Activated naive CD4-positive, alpha-beta T cell treated with anti-CD3 and anti-CD28 coated beads, Interleukin-2, amount 50 U/mL, for 16 hours (primary cell): ENCODE results near the gene HIGD1B.

Source experiments
- DNase-seq: peaks from one replicate; pipeline ENCODE4 v3.0.0-alpha.2; 2020

HIGD1B gene

DNA sequence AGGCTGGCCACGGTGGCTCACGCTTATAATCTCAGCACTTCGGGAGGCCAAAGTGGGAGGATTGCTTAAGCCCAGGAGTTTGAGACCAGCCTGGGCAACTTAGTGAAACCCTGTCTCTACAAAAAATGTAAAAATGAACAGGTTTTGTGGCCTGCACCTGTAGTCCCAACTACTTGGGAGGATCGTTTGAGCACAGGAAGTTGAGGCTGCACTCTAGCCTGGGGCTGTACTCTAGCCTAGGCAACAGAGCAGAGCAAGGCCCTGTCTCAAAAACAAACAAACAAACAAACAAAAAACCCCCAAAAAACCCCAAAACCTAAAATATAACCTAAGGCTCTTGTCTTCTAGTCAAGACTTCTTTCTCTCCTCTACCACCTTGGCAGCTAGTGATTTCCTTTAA is 7.4 kb upstream of the HIGD1B start:
- no peak for DNase-seq

GRCh38 chr17:44840936-44841335 is 6.7 kb upstream of the HIGD1B start:
- DNase-seq, result no peak

- no peak for DNase-seq
Observed at GRCh38 chr17:44842748-44843147, 4.9 kb upstream of the HIGD1B start.

DNA sequence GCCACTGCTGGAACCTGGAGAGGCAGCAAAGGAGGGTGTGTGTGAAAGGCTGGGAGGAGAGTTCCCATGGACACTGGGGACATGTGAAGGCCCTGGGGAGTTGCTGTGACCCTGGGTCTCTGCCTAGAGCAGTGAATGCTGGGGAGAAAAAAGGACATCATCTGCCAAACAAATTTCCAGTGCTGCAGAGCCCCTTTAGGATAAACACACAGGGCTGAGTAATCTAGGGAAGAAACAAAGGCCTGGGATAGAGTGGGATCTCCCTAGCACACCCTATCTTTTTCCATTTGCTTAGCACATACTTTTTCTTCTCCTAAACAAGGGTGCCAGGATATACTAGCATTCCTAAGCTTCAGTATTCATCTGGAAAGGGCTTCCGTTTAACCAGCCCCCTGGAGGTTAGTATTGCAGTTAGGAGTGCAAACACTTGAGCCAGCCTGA is 3.3 kb upstream of the HIGD1B start:
- DNase-seq, result no peak

DNA sequence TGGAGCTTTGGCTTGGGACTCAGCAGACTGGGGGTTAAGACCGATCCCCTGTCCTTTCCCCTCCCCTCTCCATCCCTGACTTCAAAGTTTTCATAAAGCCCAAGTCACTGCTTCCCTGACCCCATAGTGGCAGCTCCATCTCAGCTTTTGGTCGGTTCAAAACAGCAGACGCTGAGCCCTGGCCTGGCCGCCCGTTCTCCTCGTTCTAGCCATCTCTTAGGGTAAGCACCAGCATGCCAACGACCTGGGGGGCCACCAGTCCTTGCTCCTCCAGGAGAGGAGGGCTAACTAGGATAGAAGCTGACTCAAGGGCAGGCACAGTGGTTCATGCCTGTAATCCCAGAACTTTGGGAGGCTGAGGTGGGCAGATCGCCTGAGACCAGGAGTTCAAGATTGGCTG is 1.5 kb upstream of the HIGD1B start:
- DNase-seq, result no peak

- DNase-seq, result no peak
Observed at GRCh38 chr17:44848257-44848795, 643 bp downstream of the HIGD1B start.

GRCh38 chr17:44848961-44849489 is 1.3 kb downstream of the HIGD1B start:
- DNase-seq, result no peak

DNA sequence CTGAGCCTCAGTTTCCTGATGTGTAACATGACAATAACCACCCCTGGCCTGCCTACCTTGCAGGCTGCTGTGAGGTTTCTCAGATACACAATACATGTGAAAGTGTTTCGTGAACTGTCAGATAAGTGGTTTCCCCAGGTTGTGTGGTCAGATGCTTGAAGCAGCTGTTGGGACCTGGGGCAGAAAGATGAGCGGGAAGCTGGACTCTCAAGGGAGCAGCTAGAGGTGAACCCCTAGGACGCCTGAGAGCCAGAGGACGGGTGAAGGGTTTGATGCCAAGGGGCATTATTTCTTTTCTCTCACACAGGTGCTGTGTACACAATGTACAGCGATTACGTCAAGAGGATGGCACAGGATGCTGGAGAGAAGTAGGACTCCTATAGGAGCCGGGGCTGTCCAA is 2.3 kb downstream of the HIGD1B start:
- no peak for DNase-seq

- no peak for DNase-seq
Observed at GRCh38 chr17:44850612-44851011, 2.9 kb downstream of the HIGD1B start.

GRCh38 chr17:44854192-44854591 is 6.5 kb downstream of the HIGD1B start:
- no peak for DNase-seq

DNA sequence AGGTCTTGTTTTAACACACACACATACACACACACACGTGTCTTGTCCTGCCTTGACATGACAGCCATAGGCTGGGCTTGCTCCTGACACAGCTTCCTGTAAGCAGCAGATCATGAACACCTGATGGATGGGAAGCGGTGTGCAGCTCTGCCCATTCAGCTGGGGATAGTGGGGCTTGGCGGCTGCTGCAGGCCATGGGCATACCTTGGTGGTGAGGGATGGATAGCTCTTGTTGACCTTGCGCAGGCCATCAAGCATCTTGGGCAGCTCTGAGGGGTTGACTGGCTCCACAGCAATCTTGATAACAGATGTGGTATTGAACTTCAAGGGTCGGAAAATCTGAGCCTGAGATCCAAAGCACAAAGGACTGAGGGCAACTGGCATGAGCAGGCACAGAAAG is 12.0 kb downstream of the HIGD1B start:
- no peak for DNase-seq

- no peak for DNase-seq
Observed at GRCh38 chr17:44862278-44862914, 14.7 kb downstream of the HIGD1B start.

DNA sequence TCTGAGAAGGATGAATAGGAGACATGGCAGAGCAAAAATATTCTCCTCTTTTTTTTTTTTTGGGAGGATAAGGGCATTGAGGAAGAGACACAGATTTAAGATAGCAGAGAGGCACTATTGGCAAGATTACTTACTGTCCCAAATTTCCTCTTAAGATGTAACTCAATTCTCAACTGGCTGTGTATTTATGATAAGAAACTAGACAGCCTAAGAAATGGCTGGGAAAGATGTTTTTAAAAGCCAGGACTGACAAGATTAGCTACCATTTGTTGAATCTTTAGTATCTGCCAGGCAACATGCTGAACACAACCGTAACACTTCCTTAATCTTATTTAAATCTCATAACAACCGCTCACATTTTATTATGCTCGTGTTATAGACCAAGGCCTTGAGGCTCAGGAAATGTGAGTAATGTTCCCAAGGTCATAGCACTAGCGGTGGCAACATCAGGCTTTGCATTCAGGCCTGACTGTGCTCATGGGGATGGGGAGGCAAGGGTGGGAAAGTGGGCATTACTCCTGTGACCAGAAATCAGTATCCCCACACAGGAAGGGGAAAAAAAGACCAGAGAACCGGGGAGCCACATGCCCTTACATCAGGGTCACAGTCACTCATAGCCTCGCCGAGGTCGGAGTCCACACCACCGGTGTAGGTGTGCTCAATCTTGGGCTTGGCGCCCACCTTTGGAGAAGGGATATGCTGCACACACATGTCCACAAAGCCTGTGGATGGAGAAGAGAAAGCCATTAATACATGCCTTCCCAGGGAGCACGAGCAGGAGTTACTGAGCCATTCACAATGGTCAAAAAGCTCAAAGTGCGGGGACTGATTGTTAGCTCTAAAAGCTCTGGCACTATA is 15.6 kb downstream of the HIGD1B start:
- no peak for DNase-seq

DNA sequence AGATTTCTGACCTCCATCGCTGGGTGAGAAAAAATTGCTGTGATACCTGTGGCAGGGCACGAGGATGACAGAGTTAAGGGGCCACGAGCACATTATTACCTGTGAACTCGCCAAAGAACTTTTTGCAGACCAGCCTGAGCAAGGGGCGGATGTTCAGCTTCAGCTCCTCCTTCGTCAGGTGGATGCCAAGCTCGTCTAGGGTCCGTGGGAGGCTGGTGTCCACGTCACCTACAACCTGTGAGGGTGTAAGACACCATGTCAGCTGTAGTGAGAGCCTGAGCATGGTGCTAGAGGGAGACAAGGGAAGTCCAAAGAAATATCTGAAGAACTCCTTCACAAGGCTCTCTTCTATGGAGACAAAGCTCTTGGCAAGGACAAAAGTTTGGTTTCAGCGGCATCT is 17.1 kb downstream of the HIGD1B start:
- DNase-seq, result no peak

DNA sequence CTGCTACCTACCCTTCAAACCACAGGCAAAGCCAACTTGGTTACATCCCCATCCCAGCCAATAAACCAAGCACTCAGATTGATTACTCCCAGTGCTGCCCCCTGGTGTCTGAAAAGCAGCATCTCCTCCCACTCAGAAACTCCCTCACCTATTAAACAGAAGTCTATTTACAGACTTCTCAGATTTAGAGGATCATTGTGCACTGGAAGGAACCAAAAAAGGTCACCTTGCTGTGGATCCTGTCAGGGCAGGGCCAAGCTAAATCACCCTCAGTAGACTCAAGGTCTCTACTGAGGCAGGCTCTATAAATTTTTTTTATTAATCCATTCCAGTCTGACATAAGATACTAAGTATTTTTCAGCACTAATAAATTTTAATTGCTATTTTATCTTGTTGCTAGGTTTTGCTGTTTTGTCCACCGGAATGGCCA is 17.6 kb downstream of the HIGD1B start:
- DNase-seq, result peak; percentile 65

DNA sequence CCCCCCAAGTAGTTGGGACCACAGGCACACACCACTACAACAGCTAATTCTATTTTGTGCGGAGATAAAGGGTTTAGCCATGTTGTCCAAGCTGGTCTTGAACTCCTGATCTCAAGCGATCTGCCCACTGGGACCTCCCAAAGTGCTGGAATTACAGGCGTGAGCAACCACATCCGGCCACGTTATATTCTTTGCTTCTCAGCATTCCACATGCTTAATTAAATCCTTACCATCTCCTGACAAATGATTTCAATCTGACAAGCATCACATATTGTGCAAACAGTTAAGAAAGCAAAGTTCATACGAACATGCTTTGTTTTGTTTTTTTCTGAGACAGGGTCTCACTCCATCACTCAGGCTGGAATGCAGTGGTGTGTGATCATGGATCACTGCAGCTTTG is 18.2 kb downstream of the HIGD1B start:
- DNase-seq, result no peak

DNA sequence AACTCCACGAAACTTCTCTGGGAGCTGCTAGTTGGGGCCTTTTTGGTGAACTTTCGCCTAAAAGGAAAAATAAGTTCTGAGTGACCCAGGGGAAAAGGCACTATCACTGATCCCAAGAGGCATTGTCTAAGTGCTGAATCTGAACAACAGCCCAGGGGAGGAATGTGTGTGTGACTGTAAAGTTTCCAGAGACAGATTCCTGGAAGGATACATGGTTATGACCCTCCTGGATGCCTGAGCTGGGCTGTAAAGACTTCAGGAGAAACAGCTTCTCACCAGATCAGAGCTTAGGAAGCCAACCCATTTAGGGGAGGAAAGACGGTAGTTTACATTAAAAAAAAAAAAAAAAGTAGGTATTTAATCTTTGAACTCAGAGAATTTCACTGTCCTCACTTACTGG is 20.2 kb downstream of the HIGD1B start:
- DNase-seq, result no peak

GRCh38 chr17:44871556-44871955 is 23.9 kb downstream of the HIGD1B start:
- DNase-seq, result no peak

GRCh38 chr17:44872131-44872768 is 24.6 kb downstream of the HIGD1B start:
- no peak for DNase-seq

GRCh38 chr17:44875761-44876160 is 28.1 kb downstream of the HIGD1B start:
- DNase-seq, result no peak

DNA sequence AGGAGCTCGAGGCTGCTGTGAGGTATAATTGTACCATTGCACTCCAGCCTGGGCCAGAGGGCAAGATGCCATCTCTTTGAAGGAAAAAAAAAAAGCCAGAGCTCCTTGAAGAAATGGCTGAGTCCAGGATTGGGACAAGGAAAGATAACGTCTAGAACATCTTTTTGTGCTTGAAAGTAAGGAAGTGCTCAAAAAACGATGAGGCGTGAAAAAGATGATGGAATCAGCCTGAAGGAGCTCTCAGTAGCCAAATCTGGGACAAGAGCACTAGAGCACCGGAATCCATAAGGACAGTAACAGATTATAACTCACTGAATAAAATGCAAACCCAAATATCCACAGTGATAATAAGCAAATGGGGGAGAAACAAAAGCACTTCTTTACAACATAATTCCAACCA is 29.4 kb downstream of the HIGD1B start:
- no peak for DNase-seq

GRCh38 chr17:44878627-44879221 is 31.0 kb downstream of the HIGD1B start:
- DNase-seq, result peak; percentile 20

DNA sequence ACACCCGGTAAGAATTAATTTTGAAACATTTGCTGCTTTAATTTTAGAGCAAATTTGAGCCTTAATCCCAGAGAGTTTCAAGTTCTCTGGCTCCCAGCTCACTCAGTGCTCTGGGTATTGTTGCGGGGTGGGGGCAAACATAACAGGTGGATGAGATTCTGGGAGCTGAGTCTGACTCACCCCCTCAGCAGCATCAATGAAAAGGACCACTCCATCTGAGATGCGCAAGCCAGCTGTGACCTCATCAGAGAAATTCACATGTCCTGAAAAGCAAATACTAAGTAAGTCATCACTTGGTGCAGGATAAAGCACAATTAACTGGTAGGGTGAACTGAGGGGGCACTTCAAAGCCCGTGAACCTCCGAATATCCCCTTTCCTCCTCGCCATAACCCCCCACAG is 31.7 kb downstream of the HIGD1B start:
- DNase-seq, result no peak
